Breast epithelium (tissue), 4 donors: ENCODE data around the gene RPA1. TPM values are rescaled to one million over a fixed set of nuclear protein-coding genes. Genes with fewer than 3 reads are reported as not detected.

ENCODE experiments used
- DNase-seq, 2 donors: peaks; one replicate each; pipeline ENCODE4 v3.0.0-alpha.2; 2019; ENCODE audit warnings: low spot score in 2 of 2
- H3K27ac ChIP-seq, 2 donors: fragments of 200-600 bp; sonication (generic) in 1 of 2; one replicate each; pipeline ENCODE4 v1.5.1; 2016 to 2019; ENCODE audit warnings: mild to moderate bottlenecking in 1 of 2
- H3K27me3 ChIP-seq, 2 donors: fragments of 200-600 bp; sonication (generic) in 1 of 2; one replicate each; pipeline versions ENCODE4 v1.5.1 to v1.6.0; 2017 to 2019; ENCODE audit warnings: control low read depth in 1 of 2, mild to moderate bottlenecking in 1 of 2
- H3K36me3 ChIP-seq: fragments of 200-600 bp; one replicate; pipeline ENCODE4 v1.5.1; 2019
- H3K4me1 ChIP-seq, 2 donors: fragments of 200-600 bp; sonication (generic); one replicate each; pipeline ENCODE4 v1.5.1; 2016 to 2019; ENCODE audit warnings: control low read depth in 1 of 2
- H3K4me3 ChIP-seq, 3 donors: fragments of 200-600 bp; sonication (generic); 1 replicate in 2 of 3; 2 replicates in 1 of 3; pipeline ENCODE4 v1.5.1; 2016 to 2019; ENCODE audit warnings: mild to moderate bottlenecking in 3 of 3, moderate library complexity in 2 of 3
- H3K9me3 ChIP-seq, 2 donors: fragments of 200-600 bp; sonication (generic) in 1 of 2; one replicate each; pipeline ENCODE4 v1.5.1; 2016 to 2019; ENCODE audit warnings: control low read depth in 1 of 2
- POLR2A ChIP-seq: fragments of 450-650 bp; IDR thresholded peaks from one replicate; pipeline ENCODE4 v1.6.1; 2016; ENCODE audit warnings: antibody characterized with exemption, mild to moderate bottlenecking, moderate library complexity
- POLR2AphosphoS5 ChIP-seq, 3 donors: sonication (generic); formaldehyde crosslinking; IDR thresholded peaks; one replicate each; pipeline ENCODE4 v1.6.1; 2017; ENCODE audit warnings: antibody characterized with exemption in 3 of 3
- intact Hi-C: fragments of 100-400 bp; cut with DNase I; formaldehyde crosslinking; loops from one replicate; pipeline ENCODE4 v1.15.1; 2023; ENCODE audit warnings: low total_unique reads
- total RNA-seq, 3 donors: library from RNA; depleted of rRNA; stranded (reverse); fragments of >200 nt; gene quantifications; one replicate each; pipeline ENCODE4 v1.1.0, GENCODE V29; 2016
- TF ChIP-seq, protein P1 (sequence below), 3 donors: fragments of 450-650 bp; IDR thresholded peaks; one replicate each; pipeline ENCODE4 v1.5.1; 2016 to 2017; ENCODE audit warnings: antibody characterized with exemption in 3 of 3, mild to moderate bottlenecking in 3 of 3, moderate library complexity in 3 of 3

The RPA1 gene
- total RNA-seq, 3 donors from 2014 or later, result 34.7 to 40.6 (median 34.7) TPM

DNA sequence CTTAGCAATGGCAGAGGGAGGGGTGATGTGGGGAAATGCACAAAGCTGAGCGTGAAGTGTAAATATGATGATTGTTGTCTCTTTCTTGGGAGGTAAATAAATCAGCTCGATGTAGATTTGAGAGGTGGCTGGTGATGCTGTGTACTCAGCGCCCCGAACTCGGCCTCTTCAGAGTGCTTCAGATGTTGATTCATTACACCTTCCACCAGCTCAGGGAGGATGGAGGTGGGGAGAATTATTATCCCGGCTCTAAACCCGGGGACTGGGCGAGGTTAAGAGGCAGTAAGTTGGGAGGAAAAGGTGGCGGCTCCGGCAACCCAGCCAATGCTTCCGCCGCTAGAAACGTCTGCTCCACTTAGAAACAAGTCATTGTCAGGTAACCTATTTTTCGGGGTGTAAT lies 86.5 kb downstream of the RPA1 start:
- no peaks in the 10 kb centered on the region for H3K4me1 ChIP-seq
- peaks cover 0 to 10% of the 10 kb centered on the region in 2 donors for H3K27me3 ChIP-seq
- H3K27ac ChIP-seq, result no peak overlapping the region
- no peak for DNase-seq
- no peaks in the 10 kb centered on the region for H3K9me3 ChIP-seq
- TF ChIP-seq POLR2AphosphoS5 (IDR thresholded peaks at IDR 0.05) (no peak), POLR2A (no peak)
- TF ChIP-seq, protein P1, sequence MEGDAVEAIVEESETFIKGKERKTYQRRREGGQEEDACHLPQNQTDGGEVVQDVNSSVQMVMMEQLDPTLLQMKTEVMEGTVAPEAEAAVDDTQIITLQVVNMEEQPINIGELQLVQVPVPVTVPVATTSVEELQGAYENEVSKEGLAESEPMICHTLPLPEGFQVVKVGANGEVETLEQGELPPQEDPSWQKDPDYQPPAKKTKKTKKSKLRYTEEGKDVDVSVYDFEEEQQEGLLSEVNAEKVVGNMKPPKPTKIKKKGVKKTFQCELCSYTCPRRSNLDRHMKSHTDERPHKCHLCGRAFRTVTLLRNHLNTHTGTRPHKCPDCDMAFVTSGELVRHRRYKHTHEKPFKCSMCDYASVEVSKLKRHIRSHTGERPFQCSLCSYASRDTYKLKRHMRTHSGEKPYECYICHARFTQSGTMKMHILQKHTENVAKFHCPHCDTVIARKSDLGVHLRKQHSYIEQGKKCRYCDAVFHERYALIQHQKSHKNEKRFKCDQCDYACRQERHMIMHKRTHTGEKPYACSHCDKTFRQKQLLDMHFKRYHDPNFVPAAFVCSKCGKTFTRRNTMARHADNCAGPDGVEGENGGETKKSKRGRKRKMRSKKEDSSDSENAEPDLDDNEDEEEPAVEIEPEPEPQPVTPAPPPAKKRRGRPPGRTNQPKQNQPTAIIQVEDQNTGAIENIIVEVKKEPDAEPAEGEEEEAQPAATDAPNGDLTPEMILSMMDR (IDR thresholded peaks at IDR 0.05), result no peak
- H3K4me3 ChIP-seq, result no peak overlapping the region
- intact Hi-C loops, result loop anchor here (10.0 kb wide), 1 partner anchor 108 kb away; the partner anchor contains the start of gene RTN4RL1
- no peaks in the 10 kb centered on the region for H3K36me3 ChIP-seq

DNA sequence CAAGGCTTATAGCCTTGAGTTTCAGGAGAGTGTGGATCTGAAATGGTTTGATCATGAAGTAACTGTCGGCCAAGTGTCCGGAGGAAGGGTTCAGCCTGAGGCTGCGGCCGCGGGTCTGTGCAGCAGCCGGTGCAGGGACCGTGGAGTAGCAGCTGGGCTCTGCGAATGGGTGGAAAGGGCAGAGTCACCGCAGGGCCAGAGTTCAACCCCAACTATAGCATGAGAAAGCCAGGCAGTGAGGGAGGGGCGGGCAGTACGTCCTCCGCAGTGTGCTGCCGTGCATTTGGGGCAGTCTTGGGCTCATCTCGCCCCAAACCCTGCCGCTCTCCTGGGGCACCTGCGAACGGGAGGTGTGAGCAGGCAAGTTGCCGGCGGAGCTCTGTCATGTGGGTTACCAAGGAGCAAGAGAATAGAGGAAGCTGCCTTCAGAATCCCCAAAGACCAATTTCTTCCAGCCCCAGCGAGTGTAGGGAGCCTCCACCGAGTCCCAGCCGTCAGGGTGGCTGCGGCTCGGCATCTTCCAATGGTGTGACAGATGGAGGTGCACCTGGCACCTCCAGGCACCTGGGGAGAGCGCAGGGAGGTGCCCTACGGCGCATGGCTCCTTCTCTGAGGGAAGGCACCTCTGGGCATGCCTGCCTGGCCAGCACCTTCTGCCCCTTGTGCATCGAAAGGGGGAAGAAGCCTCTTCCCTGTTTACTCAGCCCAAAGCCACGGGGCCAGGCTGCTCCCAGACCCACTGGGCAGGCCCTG lies 87.3 kb downstream of the RPA1 start:
- TF ChIP-seq POLR2A (no peak), POLR2AphosphoS5 (IDR thresholded peaks at IDR 0.05) (no peak)
- TF ChIP-seq, protein P1 (IDR thresholded peaks at IDR 0.05), result no peak
- Histone ChIP-seq H3K27me3 (peaks cover 0 to 10% of the 10 kb centered on the region in 2 donors), H3K9me3 (no peaks in the 10 kb centered on the region), H3K4me3 (no peak overlapping the region), H3K36me3 (no peaks in the 10 kb centered on the region), H3K27ac (no peak overlapping the region), H3K4me1 (no peaks in the 10 kb centered on the region)
- no peak for DNase-seq
- intact Hi-C loops, result loop anchor here (10.0 kb wide), 1 partner anchor 108 kb away; the partner anchor contains the start of gene RTN4RL1

- no peak overlapping the region for H3K4me3 ChIP-seq
- no peak for DNase-seq
- intact Hi-C loops, result loop anchor here (10.0 kb wide), 1 partner anchor 106 kb away; the partner anchor contains the start of gene RTN4RL1
- TF ChIP-seq, protein P1 (IDR thresholded peaks at IDR 0.05), result no peak
- TF ChIP-seq POLR2A, result no peak
- no peak for TF ChIP-seq POLR2AphosphoS5 (IDR thresholded peaks at IDR 0.05)
- no peaks in the 10 kb centered on the region for H3K4me1 ChIP-seq
- no peaks in the 10 kb centered on the region for H3K27me3 ChIP-seq
- no peaks in the 10 kb centered on the region for H3K36me3 ChIP-seq
- H3K9me3 ChIP-seq, result no peaks in the 10 kb centered on the region
- no peak overlapping the region for H3K27ac ChIP-seq
Observed at GRCh38 chr17:1918346-1919162, 88.7 kb downstream of the RPA1 start.

DNA sequence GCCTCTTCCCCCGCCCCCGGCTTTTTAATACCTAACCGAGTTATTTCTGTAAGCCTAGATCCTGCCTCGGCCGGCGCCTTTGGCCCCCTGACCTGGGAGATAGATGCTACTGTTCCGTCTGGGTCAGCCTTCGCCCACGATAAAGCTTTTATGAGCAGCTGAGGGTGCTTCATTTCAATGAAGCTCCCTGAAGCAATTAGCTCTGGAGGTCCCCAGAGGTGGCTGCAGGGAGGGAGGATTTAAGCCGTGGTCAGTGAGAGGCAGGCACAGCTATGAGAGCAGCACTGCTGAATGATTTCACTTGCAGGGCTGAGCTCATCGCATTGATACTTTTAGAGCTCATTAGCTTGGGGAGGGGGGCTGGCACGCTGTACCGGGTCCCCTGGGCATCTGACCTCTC lies 89.4 kb downstream of the RPA1 start:
- TF ChIP-seq POLR2A (no peak), POLR2AphosphoS5 (IDR thresholded peaks at IDR 0.05) (no peak)
- Histone ChIP-seq H3K36me3 (no peaks in the 10 kb centered on the region), H3K27me3 (no peaks in the 10 kb centered on the region), H3K4me3 (no peak overlapping the region), H3K4me1 (no peaks in the 10 kb centered on the region), H3K9me3 (no peaks in the 10 kb centered on the region), H3K27ac (no peak overlapping the region)
- intact Hi-C loops, result loop anchor here (10.0 kb wide), 1 partner anchor 106 kb away; the partner anchor contains the start of gene RTN4RL1
- DNase-seq, result no peak

DNA sequence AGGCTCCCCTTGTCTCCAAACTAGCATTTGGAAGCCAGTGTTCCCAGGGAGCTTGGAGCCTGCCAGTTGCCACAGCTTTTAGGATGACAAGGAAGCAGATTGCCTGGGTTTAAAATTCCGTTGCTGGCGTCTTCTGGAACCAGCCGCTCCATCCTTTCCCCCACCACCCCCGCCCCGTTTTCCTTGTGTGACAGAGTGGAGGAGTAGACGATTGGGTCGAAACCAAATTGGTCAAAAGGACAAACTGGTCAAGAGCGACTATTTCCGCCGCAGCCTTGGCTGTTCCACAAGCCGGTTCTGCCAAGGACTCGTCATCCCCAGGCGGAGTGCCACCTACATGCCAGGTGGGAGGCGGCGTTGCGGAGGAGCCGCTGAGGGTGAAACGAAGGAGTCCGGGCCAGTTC lies 91.1 kb downstream of the RPA1 start:
- no peaks in the 10 kb centered on the region for H3K9me3 ChIP-seq
- intact Hi-C loops, result no loop called here
- H3K36me3 ChIP-seq, result no peaks in the 10 kb centered on the region

More for the DNA sequence above, 91.1 kb downstream of the RPA1 start:
- H3K4me1 ChIP-seq, result no peaks in the 10 kb centered on the region
- H3K27me3 ChIP-seq, result no peaks in the 10 kb centered on the region
- H3K4me3 ChIP-seq, result no peak overlapping the region
- TF ChIP-seq, protein P1 (IDR thresholded peaks at IDR 0.05), result no peak
- TF ChIP-seq POLR2A (no peak), POLR2AphosphoS5 (IDR thresholded peaks at IDR 0.05) (no peak)
- H3K27ac ChIP-seq, result no peak overlapping the region
- DNase-seq, result peak; percentile 62 to 83
